Common myeloid progenitor, CD34-positive (primary cell): ENCODE measurements around the gene LHB.
"Not testable (repeated sequence)": the region's sequence is repeated elsewhere in the genome, so short reads cannot be mapped to it uniquely, and the experiment has no call there.

ENCODE experiments used
- CTCF ChIA-PET: fragments of 350-600 bp; sonication (Branson Sonifier 250); formaldehyde crosslinking; loops from one replicate; lab custom pipeline; 2021; ENCODE audit warnings: antibody characterized with exemption; lab: Charles Lee
- POLR2A ChIA-PET: fragments of 350-600 bp; sonication (Branson Sonifier 250); formaldehyde crosslinking; loops from one replicate; lab custom pipeline; 2021; ENCODE audit warnings: antibody characterized with exemption; lab: Charles Lee
- DNase-seq, 3 donors: peaks; one replicate each; pipeline versions ENCODE4 v3.0.0 to v3.0.0-alpha.2; 2013
- H3K27ac ChIP-seq, 2 experiments: 1 replicate in 1 of 2; 2 replicates in 1 of 2; pipeline ENCODE4 v1.7.0; 2013; ENCODE audit warnings: inconsistent platforms in 2 of 2, low read length in 2 of 2, mild to moderate bottlenecking in 2 of 2, low read depth in 1 of 2, moderate library complexity in 1 of 2; ENCODE audit not compliant: severe bottlenecking in 2 of 2, insufficient read depth in 1 of 2, poor library complexity in 1 of 2
- H3K27me3 ChIP-seq, 5 experiments: replicated peaks in 2 of 5; 1 replicate in 3 of 5; 2 replicates in 2 of 5; pipeline versions ENCODE4 v1.6.1 to v1.7.0; 2013; ENCODE audit warnings: low read length in 4 of 5, mild to moderate bottlenecking in 2 of 5, moderate library complexity in 2 of 5, inconsistent platforms in 1 of 5; ENCODE audit not compliant: insufficient read depth in 5 of 5, control insufficient read depth in 4 of 5
- H3K36me3 ChIP-seq, 4 experiments: 1 replicate in 2 of 4; 2 replicates in 2 of 4; pipeline versions ENCODE4 v1.6.1 to v1.7.0; 2013; ENCODE audit warnings: low read length in 3 of 4, control low read depth in 1 of 4, mild to moderate bottlenecking in 1 of 4; ENCODE audit not compliant: control insufficient read depth in 4 of 4, insufficient read depth in 4 of 4
- H3K4me1 ChIP-seq, 4 experiments: 1 replicate in 3 of 4; 2 replicates in 1 of 4; pipeline versions ENCODE4 v1.6.1 to v1.7.1; 2013; ENCODE audit warnings: low read length in 3 of 4, mild to moderate bottlenecking in 3 of 4, control low read depth in 1 of 4, inconsistent platforms in 1 of 4, moderate library complexity in 1 of 4; ENCODE audit not compliant: control insufficient read depth in 4 of 4, insufficient read depth in 4 of 4; ENCODE audit errors: control extremely low read depth in 1 of 4
- H3K4me3 ChIP-seq, 7 experiments: 1 replicate in 4 of 7; 2 replicates in 3 of 7; pipeline versions ENCODE4 v1.5.1 to v1.7.0; 2013; ENCODE audit warnings: mild to moderate bottlenecking in 7 of 7, low read length in 6 of 7, moderate library complexity in 6 of 7, inconsistent platforms in 2 of 7, low read depth in 2 of 7, control low read depth in 1 of 7; ENCODE audit not compliant: insufficient read depth in 4 of 7, control insufficient read depth in 1 of 7; ENCODE audit errors: extremely low read depth in 1 of 7
- H3K9me3 ChIP-seq, 5 experiments: 1 replicate in 4 of 5; 2 replicates in 1 of 5; pipeline versions ENCODE4 v1.6.1 to v1.7.1; 2013; ENCODE audit warnings: low read length in 4 of 5, mild to moderate bottlenecking in 2 of 5, inconsistent platforms in 1 of 5, low read depth in 1 of 5, moderate library complexity in 1 of 5; ENCODE audit not compliant: control insufficient read depth in 4 of 5, insufficient read depth in 2 of 5; ENCODE audit errors: control extremely low read depth in 1 of 5
- WGBS: methylation state at CpG from one replicate; pipeline ENCODE4 v1.1.5; 2013; ENCODE audit not compliant: insufficient coverage; 5-methylcytosine and 5-hydroxymethylcytosine counted together

The LHB gene

GRCh38 chr19:49025088-49025487 is 8.2 kb upstream of the LHB start:
- POLR2A ChIA-PET, CTCF ChIA-PET, H3K36me3 ChIP-seq, H3K4me3 ChIP-seq, H3K27ac ChIP-seq, DNase-seq, H3K9me3 ChIP-seq, H3K4me1 ChIP-seq: not testable (repeated sequence)
- no CpG with 5 or more reads among the region's 6 CpGs for WGBS
- H3K27me3 ChIP-seq: peaks cover 0 to 20% (median 4%) of the 10 kb centered on the region in 5 experiments

- H3K4me3 ChIP-seq, CTCF ChIA-PET, H3K4me1 ChIP-seq, H3K36me3 ChIP-seq, DNase-seq, H3K9me3 ChIP-seq, POLR2A ChIA-PET, H3K27ac ChIP-seq: not testable (repeated sequence)
- WGBS: 83% methylated on average over 7 of the region's 15 CpGs
- H3K27me3 ChIP-seq: peaks cover 0 to 29% (median 5%) of the 10 kb centered on the region in 5 experiments
These were observed 7.3 kb upstream of the LHB start, which contains the start of gene CGB3 for GRCh38 chr19:49024233-49024632. Gene CGB3, minus strand, starts transcription at chr19:49024333. Its CDS starts 362 bp downstream, at chr19:49023971.

GRCh38 chr19:49022116-49022515 is 5.2 kb upstream of the LHB start:
- Histone ChIP-seq H3K9me3 (no peaks in the 10 kb centered on the region), H3K4me1 (peaks cover 0 to 24% (median 22%) of the 10 kb centered on the region in 4 experiments), H3K4me3 (no peak overlapping the region), H3K36me3 (no peaks in the 10 kb centered on the region), H3K27ac (no peak overlapping the region), H3K27me3 (peaks cover 0 to 43% (median 9%) of the 10 kb centered on the region in 5 experiments)
- 82% methylated on average over 5 of the region's 9 CpGs for WGBS
- ChIA-PET CTCF (no interaction called here), POLR2A (no interaction called here)
- no peak for DNase-seq

- H3K9me3 ChIP-seq: no peaks in the 10 kb centered on the region
- ChIA-PET CTCF (no interaction called here), POLR2A (no interaction called here)
- H3K4me3 ChIP-seq: no peak overlapping the region
- 41% methylated on average over 12 of the region's 16 CpGs for WGBS
- peaks cover 0 to 43% (median 9%) of the 10 kb centered on the region in 5 experiments for H3K27me3 ChIP-seq
- no peak overlapping the region for H3K27ac ChIP-seq
- peak in 1 of 3 donors; percentile 13 for DNase-seq
- peaks cover 0 to 3% (median under 1%) of the 10 kb centered on the region in 4 experiments for H3K36me3 ChIP-seq
- peaks cover 0 to 24% (median 22%) of the 10 kb centered on the region in 4 experiments for H3K4me1 ChIP-seq
These were observed 4.3 kb upstream of the LHB start for GRCh38 chr19:49020931-49021895.

GRCh38 chr19:49020342-49020741 is 3.5 kb upstream of the LHB start:
- CTCF ChIA-PET: interaction anchor here (0.6 to 3.5 kb wide), 3 partner anchors 14 to 239 kb away, joined by 3 to 10 read pairs (median 3); no protein-coding TSS in a partner anchor
- no peaks in the 10 kb centered on the region for H3K9me3 ChIP-seq
- no peak overlapping the region for H3K4me3 ChIP-seq
- POLR2A ChIA-PET: no interaction called here
- 88% methylated on average over 10 of the region's 11 CpGs for WGBS
- H3K27me3 ChIP-seq: peaks cover 0 to 43% (median 9%) of the 10 kb centered on the region in 5 experiments
- peaks cover 2 to 11% (median 7%) of the 10 kb centered on the region in 4 experiments for H3K36me3 ChIP-seq
- no peak overlapping the region for H3K27ac ChIP-seq
- H3K4me1 ChIP-seq: peaks cover 0 to 24% (median 22%) of the 10 kb centered on the region in 4 experiments
- no peak for DNase-seq

- WGBS: 12% methylated on average over 35 of the region's 41 CpGs
- CTCF ChIA-PET: interaction anchor here (0.7 to 3.5 kb wide), 6 partner anchors 13 to 54 kb away, joined by 3 to 10 read pairs (median 4); partner anchors contain the start of genes GYS1, KCNA7 and RUVBL2
- H3K4me1 ChIP-seq: peaks cover 0 to 24% (median 22%) of the 10 kb centered on the region in 4 experiments
- DNase-seq: peak in 2 of 3 donors; percentile 56 to 66
- peaks cover 0 to 43% (median 9%) of the 10 kb centered on the region in 5 experiments for H3K27me3 ChIP-seq
- peaks cover 3 to 21% (median 15%) of the 10 kb centered on the region in 4 experiments for H3K36me3 ChIP-seq
- H3K27ac ChIP-seq: no peak overlapping the region
- H3K9me3 ChIP-seq: no peaks in the 10 kb centered on the region
- POLR2A ChIA-PET: no interaction called here
- peak overlapping the region in 5 of 7 experiments; percentile 10 to 65 (median 55) for H3K4me3 ChIP-seq
These were observed 2.5 kb upstream of the LHB start for GRCh38 chr19:49019242-49019932.
